GM18867 (cell line): ENCODE data around the gene NTNG2.

Experiments
- ATAC-seq: cut with Tn5 transposase; IDR thresholded peaks from one replicate; pipeline ENCODE4 v1.9.1; 2021; ENCODE audit warnings: mild to moderate bottlenecking, moderate library complexity; ENCODE audit not compliant: unreplicated experiment

The NTNG2 gene

GRCh38 chr9:132146039-132146438 lies 15.8 kb upstream of the NTNG2 start:
- ATAC-seq = no peak

GRCh38 chr9:132146575-132146974 lies 15.3 kb upstream of the NTNG2 start:
- no peak for ATAC-seq

GRCh38 chr9:132147331-132147730 lies 14.5 kb upstream of the NTNG2 start:
- no peak for ATAC-seq

- ATAC-seq = no peak
Measured at GRCh38 chr9:132147839-132148238, 14.0 kb upstream of the NTNG2 start.

GRCh38 chr9:132150256-132150655 lies 11.6 kb upstream of the NTNG2 start:
- ATAC-seq = no peak

- ATAC-seq = no peak
Measured at GRCh38 chr9:132151118-132151517, 10.7 kb upstream of the NTNG2 start.

- ATAC-seq = no peak
Measured at GRCh38 chr9:132152231-132152630, 9.6 kb upstream of the NTNG2 start.

GRCh38 chr9:132154863-132155567 lies 6.8 kb upstream of the NTNG2 start:
- no peak for ATAC-seq

GRCh38 chr9:132155568-132155895 lies 6.3 kb upstream of the NTNG2 start:
- no peak for ATAC-seq

- no peak for ATAC-seq
Measured at GRCh38 chr9:132156262-132156661, 5.6 kb upstream of the NTNG2 start.

- no peak for ATAC-seq
Measured at GRCh38 chr9:132157347-132158116, 4.3 kb upstream of the NTNG2 start.

- no peak for ATAC-seq
Measured at GRCh38 chr9:132160802-132161742, 786 bp upstream of the NTNG2 start.

GRCh38 chr9:132162764-132163456 lies 1.1 kb downstream of the NTNG2 start:
- ATAC-seq = no peak

GRCh38 chr9:132163457-132163875 lies 1.6 kb downstream of the NTNG2 start:
- ATAC-seq = no peak

- ATAC-seq = no peak
Measured at GRCh38 chr9:132163876-132164603, 2.2 kb downstream of the NTNG2 start.

GRCh38 chr9:132164604-132165362 lies 2.9 kb downstream of the NTNG2 start:
- ATAC-seq = no peak

- ATAC-seq = no peak
Measured at GRCh38 chr9:132166599-132166998, 4.7 kb downstream of the NTNG2 start.

GRCh38 chr9:132167192-132167591 lies 5.3 kb downstream of the NTNG2 start:
- ATAC-seq = no peak

GRCh38 chr9:132168347-132168746 lies 6.5 kb downstream of the NTNG2 start:
- no peak for ATAC-seq
